Parathyroid adenoma (tissue), 2 donors: ENCODE data around the gene ENTPD1.

Experiments used
- H2AFZ ChIP-seq: fragments of 300-600 bp; sonication (generic); one replicate; pipeline ENCODE4 v1.7.0; 2017; ENCODE audit warnings: antibody characterized with exemption, mild to moderate bottlenecking
- H3K27ac ChIP-seq: fragments of 300-600 bp; sonication (generic); one replicate; pipeline ENCODE4 v1.7.0; 2017
- H3K27me3 ChIP-seq: fragments of 300-600 bp; sonication (generic); one replicate; pipeline ENCODE4 v1.7.0; 2017; ENCODE audit warnings: low read length; ENCODE audit not compliant: control insufficient read depth, insufficient read depth
- H3K36me3 ChIP-seq: fragments of 300-600 bp; sonication (generic); one replicate; pipeline ENCODE4 v1.7.0; 2017; ENCODE audit warnings: low read length; ENCODE audit not compliant: control insufficient read depth, insufficient read depth
- H3K4me1 ChIP-seq: fragments of 300-600 bp; sonication (generic); one replicate; pipeline ENCODE4 v1.7.0; 2017; ENCODE audit warnings: control low read depth
- H3K4me2 ChIP-seq: fragments of 300-600 bp; sonication (generic); one replicate; pipeline ENCODE4 v1.7.0; 2017; ENCODE audit warnings: low read length
- H3K4me3 ChIP-seq: fragments of 300-600 bp; sonication (generic); one replicate; pipeline ENCODE4 v1.7.0; 2017; ENCODE audit warnings: low read depth, low read length
- H3K79me2 ChIP-seq: fragments of 300-600 bp; sonication (generic); one replicate; pipeline ENCODE4 v1.7.0; 2017; ENCODE audit warnings: control low read depth
- H3K9ac ChIP-seq: fragments of 300-600 bp; sonication (generic); one replicate; pipeline ENCODE4 v1.7.0; 2017; ENCODE audit warnings: mild to moderate bottlenecking
- H3K9me3 ChIP-seq: fragments of 300-600 bp; sonication (generic); one replicate; pipeline ENCODE4 v1.7.0; 2017; ENCODE audit warnings: low read length; ENCODE audit not compliant: control insufficient read depth
- TF ChIP-seq, protein P1 (sequence below): fragments of 300-600 bp; sonication (generic); IDR thresholded peaks from one replicate; pipeline ENCODE4 v1.7.0; 2017; ENCODE audit warnings: antibody characterized with exemption, mild to moderate bottlenecking
- donor health status: primary hyperparathyroidism.

ENTPD1 gene

GRCh38 chr10:95742962-95743535, 12.9 kb upstream of the ENTPD1 start:
- no peaks in the 10 kb centered on the region for H3K79me2 ChIP-seq
- peaks cover 8% of the 10 kb centered on the region for H3K4me1 ChIP-seq
- H3K36me3 ChIP-seq = no peaks in the 10 kb centered on the region
- H3K4me2 ChIP-seq = no peak overlapping the region
- peak overlapping the region; percentile 36 for H2AFZ ChIP-seq
- no peaks in the 10 kb centered on the region for H3K9me3 ChIP-seq
- TF ChIP-seq, protein P1, sequence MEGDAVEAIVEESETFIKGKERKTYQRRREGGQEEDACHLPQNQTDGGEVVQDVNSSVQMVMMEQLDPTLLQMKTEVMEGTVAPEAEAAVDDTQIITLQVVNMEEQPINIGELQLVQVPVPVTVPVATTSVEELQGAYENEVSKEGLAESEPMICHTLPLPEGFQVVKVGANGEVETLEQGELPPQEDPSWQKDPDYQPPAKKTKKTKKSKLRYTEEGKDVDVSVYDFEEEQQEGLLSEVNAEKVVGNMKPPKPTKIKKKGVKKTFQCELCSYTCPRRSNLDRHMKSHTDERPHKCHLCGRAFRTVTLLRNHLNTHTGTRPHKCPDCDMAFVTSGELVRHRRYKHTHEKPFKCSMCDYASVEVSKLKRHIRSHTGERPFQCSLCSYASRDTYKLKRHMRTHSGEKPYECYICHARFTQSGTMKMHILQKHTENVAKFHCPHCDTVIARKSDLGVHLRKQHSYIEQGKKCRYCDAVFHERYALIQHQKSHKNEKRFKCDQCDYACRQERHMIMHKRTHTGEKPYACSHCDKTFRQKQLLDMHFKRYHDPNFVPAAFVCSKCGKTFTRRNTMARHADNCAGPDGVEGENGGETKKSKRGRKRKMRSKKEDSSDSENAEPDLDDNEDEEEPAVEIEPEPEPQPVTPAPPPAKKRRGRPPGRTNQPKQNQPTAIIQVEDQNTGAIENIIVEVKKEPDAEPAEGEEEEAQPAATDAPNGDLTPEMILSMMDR = no peak
- H3K27me3 ChIP-seq = no peaks in the 10 kb centered on the region
- peak overlapping the region; percentile 7 for H3K27ac ChIP-seq
- no peak overlapping the region for H3K4me3 ChIP-seq
- H3K9ac ChIP-seq = no peak overlapping the region

- H3K79me2 ChIP-seq = no peaks in the 10 kb centered on the region
- no peak overlapping the region for H3K4me3 ChIP-seq
- H3K27ac ChIP-seq = no peak overlapping the region
- no peaks in the 10 kb centered on the region for H3K27me3 ChIP-seq
- no peaks in the 10 kb centered on the region for H3K36me3 ChIP-seq
- H3K9ac ChIP-seq = no peak overlapping the region
- TF ChIP-seq, protein P1 = no peak
- no peaks in the 10 kb centered on the region for H3K9me3 ChIP-seq
- no peak overlapping the region for H2AFZ ChIP-seq
- H3K4me1 ChIP-seq = peaks cover 8% of the 10 kb centered on the region
- no peak overlapping the region for H3K4me2 ChIP-seq
These were observed 10.5 kb upstream of the ENTPD1 start for GRCh38 chr10:95745501-95745900.

DNA sequence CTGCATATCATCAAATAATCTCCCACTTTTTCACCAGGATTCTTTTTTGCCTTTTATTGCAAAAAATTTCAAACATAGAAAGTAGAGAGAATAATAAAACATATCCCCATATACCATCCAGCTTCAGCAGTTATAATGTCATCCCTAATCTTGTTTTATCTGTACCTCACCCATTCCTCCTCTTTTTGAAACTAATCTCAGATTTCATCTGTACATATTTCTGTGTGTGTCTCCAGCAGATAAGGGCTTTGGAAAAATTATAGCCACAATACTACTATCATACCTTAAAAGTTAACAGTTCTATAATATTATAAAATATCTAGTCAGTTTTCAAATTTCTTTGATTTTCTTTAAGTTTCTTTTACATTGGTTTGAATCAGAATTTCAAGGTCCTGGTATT, 7.6 kb upstream of the ENTPD1 start:
- H3K4me1 ChIP-seq = no peaks in the 10 kb centered on the region
- H3K4me3 ChIP-seq = no peak overlapping the region
- TF ChIP-seq, protein P1 = no peak
- no peaks in the 10 kb centered on the region for H3K27me3 ChIP-seq
- H2AFZ ChIP-seq = no peak overlapping the region
- no peak overlapping the region for H3K4me2 ChIP-seq
- H3K9me3 ChIP-seq = no peaks in the 10 kb centered on the region
- no peaks in the 10 kb centered on the region for H3K36me3 ChIP-seq
- no peak overlapping the region for H3K9ac ChIP-seq
- H3K27ac ChIP-seq = no peak overlapping the region
- no peaks in the 10 kb centered on the region for H3K79me2 ChIP-seq

- H3K36me3 ChIP-seq = no peaks in the 10 kb centered on the region
- H3K9ac ChIP-seq = no peak overlapping the region
- H3K9me3 ChIP-seq = no peaks in the 10 kb centered on the region
- no peaks in the 10 kb centered on the region for H3K27me3 ChIP-seq
- H3K4me2 ChIP-seq = peak overlapping the region; percentile 34
- H3K27ac ChIP-seq = peak overlapping the region; percentile 44
- TF ChIP-seq, protein P1 = no peak
- peak overlapping the region; percentile 37 for H3K4me3 ChIP-seq
- peak overlapping the region; percentile 48 for H2AFZ ChIP-seq
- no peaks in the 10 kb centered on the region for H3K79me2 ChIP-seq
- peaks cover 3% of the 10 kb centered on the region for H3K4me1 ChIP-seq
These were observed 405 bp upstream of the ENTPD1 start for GRCh38 chr10:95755511-95756004.
